HepG2 (cell line): ENCODE results near the gene RAMAC. TPM values are rescaled to one million over a fixed set of nuclear protein-coding genes. Genes with fewer than 3 reads are reported as not detected.

ENCODE experiments used
- ATAC-seq: fragments of 200-7000 bp; cut with Tn5 transposase; 3 replicates; pipeline ENCODE4 v1.9.1; 2020; ENCODE audit warnings: mild to moderate bottlenecking, moderate library complexity
- BruUV-seq: library from RNA; stranded (reverse); fragments of 400-500 nt; replicated peaks from 2 replicates; lab custom pipeline; 2021; lab: Mats Ljungman, UMichigan
- CTCF ChIA-PET: fragments of 300-600 bp; formaldehyde crosslinking; extraction: SDS; loops from one replicate; lab custom pipeline; 2021; ENCODE audit warnings: low total read pairs, inconsistent platforms, low intra/inter-chr PET ratio; lab: Yijun Ruan, JAX
- POLR2A ChIA-PET: fragments of 350-600 bp; sonication (Branson Sonifier 250); formaldehyde crosslinking; loops from one replicate; lab custom pipeline; 2020; ENCODE audit warnings: antibody characterized with exemption, inconsistent platforms; lab: Yijun Ruan, JAX
- DNase-seq: peaks from one replicate; pipeline ENCODE4 v3.0.0-alpha.2; 2015; ENCODE audit warnings: low spot score
- FAIRE-seq: peaks from 3 replicates; lab custom pipeline; 2011; peaks lifted over from hg19 to GRCh38; lab: Jason Lieb, UNC
- H2AFZ ChIP-seq: one replicate; pipeline ENCODE4 v1.6.1; 2011; ENCODE audit warnings: low read length, inconsistent platforms
- H3K27ac ChIP-seq: fragments of 300-600 bp; 3 replicates; pipeline ENCODE4 v1.8.0; 2011; ENCODE audit warnings: mixed run types, mild to moderate bottlenecking, mixed read lengths, low read length, inconsistent platforms; ENCODE audit not compliant: insufficient read depth; ENCODE audit errors: extremely low read length
- H3K27me3 ChIP-seq, 2 experiments: fragments of 200-600 bp in 1 of 2; 2 replicates in 1 of 2; 3 replicates in 1 of 2; pipeline versions ENCODE4 v1.6.0 to v1.8.0; 2011; ENCODE audit warnings: low read length in 2 of 2, mild to moderate bottlenecking in 2 of 2, moderate library complexity in 2 of 2, inconsistent platforms in 1 of 2; ENCODE audit not compliant: insufficient read depth in 2 of 2, control insufficient read depth in 1 of 2
- H3K36me3 ChIP-seq, 2 experiments: fragments of 200-600 bp in 1 of 2; replicated peaks in 1 of 2; 2 replicates in 1 of 2; 3 replicates in 1 of 2; pipeline versions ENCODE4 v1.5.1 to v1.8.0; 2011; ENCODE audit warnings: low read length in 2 of 2, inconsistent platforms in 1 of 2; ENCODE audit not compliant: insufficient read depth in 2 of 2, control insufficient read depth in 1 of 2
- H3K4me1 ChIP-seq: 2 replicates; pipeline ENCODE4 v1.5.1; 2012; ENCODE audit warnings: low read length, inconsistent platforms; ENCODE audit not compliant: insufficient read depth
- H3K4me2 ChIP-seq: 2 replicates; pipeline ENCODE4 v1.6.0; 2011; ENCODE audit warnings: low read depth, low read length, inconsistent platforms
- H3K4me3 ChIP-seq, 3 experiments: fragments of 200-600 bp in 1 of 3; sonication (generic), shearing (Covaris generic) in 1 of 3; replicated peaks in 1 of 3; 2 replicates each; pipeline ENCODE4 v1.5.1; 2011 to 2016; ENCODE audit warnings: low read length in 3 of 3, inconsistent platforms in 2 of 3, low read depth in 2 of 3, mild to moderate bottlenecking in 2 of 3, control low read depth in 1 of 3, mixed read lengths in 1 of 3; ENCODE audit not compliant: insufficient read depth in 1 of 3
- H3K79me2 ChIP-seq: one replicate; pipeline ENCODE4 v1.6.1; 2011; ENCODE audit warnings: low read length, inconsistent platforms; ENCODE audit not compliant: insufficient read depth
- H3K9ac ChIP-seq: 2 replicates; pipeline ENCODE4 v1.6.0; 2011; ENCODE audit warnings: mild to moderate bottlenecking, low read depth, low read length, inconsistent platforms; ENCODE audit not compliant: insufficient read depth
- H3K9me3 ChIP-seq: 2 replicates; pipeline ENCODE4 v1.5.1; 2012; ENCODE audit warnings: mild to moderate bottlenecking, low read length
- H4K20me1 ChIP-seq: 2 replicates; pipeline ENCODE4 v1.6.0; 2011; ENCODE audit warnings: inconsistent platforms, mild to moderate bottlenecking, low read length, moderate library complexity; ENCODE audit not compliant: insufficient read depth
- ATF5 ChIP-seq: sonication (generic); formaldehyde crosslinking; IDR thresholded peaks from 2 replicates; pipeline ENCODE4 v1.4.0; 2020; ENCODE audit warnings: mild to moderate bottlenecking, low read depth, missing genetic modification reagents
- FOSL1 ChIP-seq: sonication (generic); formaldehyde crosslinking; IDR thresholded peaks from 2 replicates; pipeline ENCODE4 v1.9.0; 2021; ENCODE audit warnings: missing genetic modification reagents, borderline replicate concordance
- JUN ChIP-seq: sonication (generic); formaldehyde crosslinking; IDR thresholded peaks from 2 replicates; pipeline ENCODE4 v1.4.0; 2020; ENCODE audit warnings: mild to moderate bottlenecking, missing genetic modification reagents
- KAT7 ChIP-seq: IDR thresholded peaks from 2 replicates; pipeline ENCODE4 v1.6.1; 2018; ENCODE audit warnings: borderline replicate concordance, missing compliant biosample characterization
- KLF11 ChIP-seq: IDR thresholded peaks from 2 replicates; pipeline ENCODE4 v1.6.1; 2016; ENCODE audit warnings: missing compliant biosample characterization
- RBAK ChIP-seq: sonication (generic); formaldehyde crosslinking; IDR thresholded peaks from 2 replicates; pipeline ENCODE4 v1.5.1; 2020; ENCODE audit warnings: mild to moderate bottlenecking, missing genetic modification reagents
- RCOR2 ChIP-seq: IDR thresholded peaks from 2 replicates; pipeline ENCODE4 v1.6.1; 2016; ENCODE audit warnings: missing biosample characterization, missing genetic modification reagents
- SMAD9 ChIP-seq: sonication (generic); formaldehyde crosslinking; IDR thresholded peaks from 2 replicates; pipeline ENCODE4 v1.5.1; 2020; ENCODE audit warnings: mild to moderate bottlenecking, missing genetic modification reagents
- WGBS: methylation state at CpG from one replicate; pipeline ENCODE4 v1.1.6; 2017; ENCODE audit warnings: low lambda C conversion rate; 5-methylcytosine and 5-hydroxymethylcytosine counted together
- in situ Hi-C: cut with HindIII; loops from 2 replicates; pipeline ENCODE4 v1.10.0; 2017; ENCODE audit warnings: low pct_unique_long_range_greater_than_20kb; ENCODE audit not compliant: extremely low pct_ligation_motif_present
- intact Hi-C: fragments of 100-400 bp; cut with micrococcal nuclease; formaldehyde crosslinking; loops from one replicate; pipeline ENCODE4 v1.10.0; 2022; ENCODE audit not compliant: unreplicated experiment
- polyA plus RNA-seq, 8 experiments: library from polyadenylated mRNA; depleted of rRNA in 3 of 8; stranded (reverse) in 7 of 8; unstranded in 1 of 8; fragments of >200 nt; fragmentation: Illumina TruSeq in 4 of 8; extraction: Trizol in 4 of 8; gene quantifications; 2 replicates each; pipeline versions ENCODE4 v1.2.1 to v1.2.3, GENCODE V29; 2011 to 2016; ENCODE audit warnings: low read depth in 4 of 8, missing spikeins in 1 of 8, mixed read lengths in 1 of 8; ENCODE audit not compliant: insufficient read depth in 1 of 8
- total RNA-seq, 5 experiments: library from RNA; depleted of rRNA; stranded (reverse); fragments of >200 nt; fragmentation: Illumina TruSeq; extraction: Trizol; gene quantifications; 2 replicates each; pipeline ENCODE4 v1.2.3, GENCODE V29; 2016; ENCODE audit warnings: low read depth in 1 of 5
- TF ChIP-seq, protein P1 (sequence below): sonication (generic); formaldehyde crosslinking; IDR thresholded peaks from 2 replicates; pipeline ENCODE4 v1.4.0; 2020; ENCODE audit warnings: mild to moderate bottlenecking, missing genetic modification reagents, borderline replicate concordance
- TF ChIP-seq, protein P2 (sequence below): IDR thresholded peaks from 2 replicates; pipeline ENCODE4 v1.6.1; 2016; ENCODE audit warnings: missing genetic modification reagents, missing compliant biosample characterization

Gene RAMAC
- total and polyA plus RNA-seq, 2 of the 13 experiments (the other 11 are each of a cell fraction or from before 2014, with no cell fraction given), result 22.2 to 45.9 TPM

DNA sequence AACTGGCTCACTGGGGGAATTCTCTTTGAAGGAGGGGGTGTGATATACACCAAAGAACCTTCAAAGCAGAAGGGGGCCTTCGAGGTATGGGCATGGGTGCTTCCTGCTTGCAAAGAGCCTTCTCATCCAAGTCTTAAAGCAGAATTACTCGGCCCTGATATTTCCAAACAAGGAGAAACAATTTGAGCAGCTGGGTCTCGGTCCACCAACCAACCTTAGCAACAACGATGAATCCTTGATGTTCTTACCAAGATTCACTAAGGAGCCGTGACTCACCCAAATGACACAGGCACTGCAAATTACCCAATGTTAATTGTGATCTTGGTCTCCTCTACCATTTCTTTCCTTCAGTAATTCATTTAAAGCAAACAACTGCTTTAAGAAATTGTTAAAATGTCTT is 41.2 kb upstream of the RAMAC start (continued):
- TF ChIP-seq, protein P1, sequence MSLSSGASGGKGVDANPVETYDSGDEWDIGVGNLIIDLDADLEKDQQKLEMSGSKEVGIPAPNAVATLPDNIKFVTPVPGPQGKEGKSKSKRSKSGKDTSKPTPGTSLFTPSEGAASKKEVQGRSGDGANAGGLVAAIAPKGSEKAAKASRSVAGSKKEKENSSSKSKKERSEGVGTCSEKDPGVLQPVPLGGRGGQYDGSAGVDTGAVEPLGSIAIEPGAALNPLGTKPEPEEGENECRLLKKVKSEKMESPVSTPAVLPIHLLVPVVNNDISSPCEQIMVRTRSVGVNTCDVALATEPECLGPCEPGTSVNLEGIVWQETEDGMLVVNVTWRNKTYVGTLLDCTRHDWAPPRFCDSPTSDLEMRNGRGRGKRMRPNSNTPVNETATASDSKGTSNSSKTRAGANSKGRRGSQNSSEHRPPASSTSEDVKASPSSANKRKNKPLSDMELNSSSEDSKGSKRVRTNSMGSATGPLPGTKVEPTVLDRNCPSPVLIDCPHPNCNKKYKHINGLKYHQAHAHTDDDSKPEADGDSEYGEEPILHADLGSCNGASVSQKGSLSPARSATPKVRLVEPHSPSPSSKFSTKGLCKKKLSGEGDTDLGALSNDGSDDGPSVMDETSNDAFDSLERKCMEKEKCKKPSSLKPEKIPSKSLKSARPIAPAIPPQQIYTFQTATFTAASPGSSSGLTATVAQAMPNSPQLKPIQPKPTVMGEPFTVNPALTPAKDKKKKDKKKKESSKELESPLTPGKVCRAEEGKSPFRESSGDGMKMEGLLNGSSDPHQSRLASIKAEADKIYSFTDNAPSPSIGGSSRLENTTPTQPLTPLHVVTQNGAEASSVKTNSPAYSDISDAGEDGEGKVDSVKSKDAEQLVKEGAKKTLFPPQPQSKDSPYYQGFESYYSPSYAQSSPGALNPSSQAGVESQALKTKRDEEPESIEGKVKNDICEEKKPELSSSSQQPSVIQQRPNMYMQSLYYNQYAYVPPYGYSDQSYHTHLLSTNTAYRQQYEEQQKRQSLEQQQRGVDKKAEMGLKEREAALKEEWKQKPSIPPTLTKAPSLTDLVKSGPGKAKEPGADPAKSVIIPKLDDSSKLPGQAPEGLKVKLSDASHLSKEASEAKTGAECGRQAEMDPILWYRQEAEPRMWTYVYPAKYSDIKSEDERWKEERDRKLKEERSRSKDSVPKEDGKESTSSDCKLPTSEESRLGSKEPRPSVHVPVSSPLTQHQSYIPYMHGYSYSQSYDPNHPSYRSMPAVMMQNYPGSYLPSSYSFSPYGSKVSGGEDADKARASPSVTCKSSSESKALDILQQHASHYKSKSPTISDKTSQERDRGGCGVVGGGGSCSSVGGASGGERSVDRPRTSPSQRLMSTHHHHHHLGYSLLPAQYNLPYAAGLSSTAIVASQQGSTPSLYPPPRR (CRISPR knock-in tag), result no peak

GRCh38 chr15:82945326-82945725 is 40.7 kb upstream of the RAMAC start:
- Histone ChIP-seq H3K79me2 (no peaks in the 10 kb centered on the region), H3K27ac (no peak overlapping the region), H3K4me3 (no peak overlapping the region), H3K4me1 (peaks cover 15% of the 10 kb centered on the region), H3K4me2 (no peak overlapping the region), H4K20me1 (no peaks in the 10 kb centered on the region), H3K9ac (no peak overlapping the region), H3K9me3 (no peaks in the 10 kb centered on the region), H2AFZ (no peak overlapping the region), H3K36me3 (no peaks in the 10 kb centered on the region), H3K27me3 (no peaks in the 10 kb centered on the region; a peak in 1 of 5 replicates)
- intact Hi-C loops, result no loop called here
- POLR2A ChIA-PET, result no interaction called here
- CTCF ChIA-PET, result no interaction called here
- FAIRE-seq (no peak), DNase-seq (no peak), ATAC-seq (no peak)
- BruUV-seq, result no TSS peak
- TF ChIP-seq FOSL1 (no peak), RCOR2 (CRISPR knock-in tag) (no peak), JUN (CRISPR knock-in tag) (no peak), RBAK (CRISPR knock-in tag) (no peak), KLF11 (no peak), SMAD9 (CRISPR knock-in tag) (no peak), ATF5 (CRISPR knock-in tag) (no peak), KAT7 (CRISPR knock-in tag) (no peak)
- TF ChIP-seq, protein P2, sequence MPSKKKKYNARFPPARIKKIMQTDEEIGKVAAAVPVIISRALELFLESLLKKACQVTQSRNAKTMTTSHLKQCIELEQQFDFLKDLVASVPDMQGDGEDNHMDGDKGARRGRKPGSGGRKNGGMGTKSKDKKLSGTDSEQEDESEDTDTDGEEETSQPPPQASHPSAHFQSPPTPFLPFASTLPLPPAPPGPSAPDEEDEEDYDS (CRISPR knock-in tag), result no peak
- in situ Hi-C loops, result no loop called here
- 88% methylated on average over 5 of the region's 5 CpGs for WGBS
